Common myeloid progenitor, CD34-positive (primary cell): ENCODE results near the gene TPGS2.

Source experiments
- CTCF ChIA-PET: fragments of 350-600 bp; sonication (Branson Sonifier 250); formaldehyde crosslinking; loops from one replicate; lab custom pipeline; 2021; ENCODE audit warnings: antibody characterized with exemption; lab: Charles Lee
- POLR2A ChIA-PET: fragments of 350-600 bp; sonication (Branson Sonifier 250); formaldehyde crosslinking; loops from one replicate; lab custom pipeline; 2021; ENCODE audit warnings: antibody characterized with exemption; lab: Charles Lee
- DNase-seq, 3 donors: peaks; one replicate each; pipeline versions ENCODE4 v3.0.0 to v3.0.0-alpha.2; 2013
- H3K27ac ChIP-seq, 2 experiments: 1 replicate in 1 of 2; 2 replicates in 1 of 2; pipeline ENCODE4 v1.7.0; 2013; ENCODE audit warnings: inconsistent platforms in 2 of 2, low read length in 2 of 2, mild to moderate bottlenecking in 2 of 2, low read depth in 1 of 2, moderate library complexity in 1 of 2; ENCODE audit not compliant: severe bottlenecking in 2 of 2, insufficient read depth in 1 of 2, poor library complexity in 1 of 2
- H3K27me3 ChIP-seq, 5 experiments: replicated peaks in 2 of 5; 1 replicate in 3 of 5; 2 replicates in 2 of 5; pipeline versions ENCODE4 v1.6.1 to v1.7.0; 2013; ENCODE audit warnings: low read length in 4 of 5, mild to moderate bottlenecking in 2 of 5, moderate library complexity in 2 of 5, inconsistent platforms in 1 of 5; ENCODE audit not compliant: insufficient read depth in 5 of 5, control insufficient read depth in 4 of 5
- H3K36me3 ChIP-seq, 4 experiments: 1 replicate in 2 of 4; 2 replicates in 2 of 4; pipeline versions ENCODE4 v1.6.1 to v1.7.0; 2013; ENCODE audit warnings: low read length in 3 of 4, control low read depth in 1 of 4, mild to moderate bottlenecking in 1 of 4; ENCODE audit not compliant: control insufficient read depth in 4 of 4, insufficient read depth in 4 of 4
- H3K4me1 ChIP-seq, 4 experiments: 1 replicate in 3 of 4; 2 replicates in 1 of 4; pipeline versions ENCODE4 v1.6.1 to v1.7.1; 2013; ENCODE audit warnings: low read length in 3 of 4, mild to moderate bottlenecking in 3 of 4, control low read depth in 1 of 4, inconsistent platforms in 1 of 4, moderate library complexity in 1 of 4; ENCODE audit not compliant: control insufficient read depth in 4 of 4, insufficient read depth in 4 of 4; ENCODE audit errors: control extremely low read depth in 1 of 4
- H3K4me3 ChIP-seq, 7 experiments: 1 replicate in 4 of 7; 2 replicates in 3 of 7; pipeline versions ENCODE4 v1.5.1 to v1.7.0; 2013; ENCODE audit warnings: mild to moderate bottlenecking in 7 of 7, low read length in 6 of 7, moderate library complexity in 6 of 7, inconsistent platforms in 2 of 7, low read depth in 2 of 7, control low read depth in 1 of 7; ENCODE audit not compliant: insufficient read depth in 4 of 7, control insufficient read depth in 1 of 7; ENCODE audit errors: extremely low read depth in 1 of 7
- H3K9me3 ChIP-seq, 5 experiments: 1 replicate in 4 of 5; 2 replicates in 1 of 5; pipeline versions ENCODE4 v1.6.1 to v1.7.1; 2013; ENCODE audit warnings: low read length in 4 of 5, mild to moderate bottlenecking in 2 of 5, inconsistent platforms in 1 of 5, low read depth in 1 of 5, moderate library complexity in 1 of 5; ENCODE audit not compliant: control insufficient read depth in 4 of 5, insufficient read depth in 2 of 5; ENCODE audit errors: control extremely low read depth in 1 of 5
- WGBS: methylation state at CpG from one replicate; pipeline ENCODE4 v1.1.5; 2013; ENCODE audit not compliant: insufficient coverage; 5-methylcytosine and 5-hydroxymethylcytosine counted together

TPGS2 gene

DNA sequence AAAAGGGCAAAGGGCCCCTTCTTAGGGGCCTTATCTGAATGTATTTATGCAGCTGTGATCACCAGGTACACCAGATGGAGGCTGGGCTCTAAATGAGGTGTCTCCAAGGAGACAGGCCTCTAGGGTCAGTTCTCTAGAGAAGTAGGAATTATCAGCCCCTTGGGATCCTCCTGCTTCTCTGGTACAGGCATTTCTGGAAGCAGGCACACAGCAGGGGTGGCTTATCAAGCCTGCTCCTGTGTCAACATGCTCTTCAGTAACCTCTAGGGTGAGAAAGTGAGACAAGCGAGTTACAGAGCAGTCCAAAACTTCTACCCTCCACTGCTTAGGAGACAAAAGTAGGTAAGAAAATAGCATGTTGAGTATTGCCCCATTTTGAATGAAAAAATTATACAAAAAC, 13.8 kb downstream of the TPGS2 start:
- no peak overlapping the region for H3K27ac ChIP-seq
- H3K27me3 ChIP-seq = no peaks in the 10 kb centered on the region
- H3K36me3 ChIP-seq = peaks cover 19 to 81% (median 45%) of the 10 kb centered on the region in 4 experiments
- no peaks in the 10 kb centered on the region for H3K9me3 ChIP-seq
- DNase-seq = no peak
- ChIA-PET CTCF (interaction anchor here (1.0 kb wide), 1 partner anchor 127 kb away, joined by 3 read pairs; no protein-coding TSS in a partner anchor), POLR2A (no interaction called here)
- no peak overlapping the region for H3K4me3 ChIP-seq
- H3K4me1 ChIP-seq = no peaks in the 10 kb centered on the region
- WGBS = no CpG with 5 or more reads among the region's 1 CpG

DNA sequence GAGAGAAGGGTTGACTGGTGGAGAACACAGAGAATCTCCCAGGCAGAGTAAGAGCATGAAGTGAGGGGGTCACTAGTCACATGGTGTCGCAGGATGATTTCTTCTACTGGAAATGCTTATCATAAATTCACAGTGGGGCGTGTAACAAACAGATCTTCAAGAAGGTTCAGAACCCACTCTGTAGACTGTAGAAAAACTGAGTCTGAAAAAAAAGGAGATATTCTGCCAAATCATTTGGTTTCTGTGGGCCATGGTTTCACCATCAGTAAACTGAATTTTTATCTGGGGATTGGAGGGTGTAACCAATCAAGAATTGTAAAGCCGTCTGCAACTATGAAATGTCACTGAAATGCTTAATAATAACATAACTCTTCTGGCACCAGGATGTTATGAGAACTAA, 15.0 kb downstream of the TPGS2 start:
- H3K4me1 ChIP-seq = peaks cover 0 to 2% (median 0%) of the 10 kb centered on the region in 4 experiments
- peaks cover 17 to 74% (median 44%) of the 10 kb centered on the region in 4 experiments for H3K36me3 ChIP-seq
- DNase-seq = peak; percentile 11 to 63 (median 26)
- H3K9me3 ChIP-seq = no peaks in the 10 kb centered on the region
- ChIA-PET CTCF (interaction anchor here (0.9 kb wide), 1 partner anchor 328 kb away, joined by 3 read pairs; no protein-coding TSS in a partner anchor), POLR2A (no interaction called here)
- H3K27me3 ChIP-seq = no peaks in the 10 kb centered on the region
- H3K4me3 ChIP-seq = no peak overlapping the region
- WGBS = 88% methylated on average over 2 of the region's 3 CpGs
- H3K27ac ChIP-seq = no peak overlapping the region

DNA sequence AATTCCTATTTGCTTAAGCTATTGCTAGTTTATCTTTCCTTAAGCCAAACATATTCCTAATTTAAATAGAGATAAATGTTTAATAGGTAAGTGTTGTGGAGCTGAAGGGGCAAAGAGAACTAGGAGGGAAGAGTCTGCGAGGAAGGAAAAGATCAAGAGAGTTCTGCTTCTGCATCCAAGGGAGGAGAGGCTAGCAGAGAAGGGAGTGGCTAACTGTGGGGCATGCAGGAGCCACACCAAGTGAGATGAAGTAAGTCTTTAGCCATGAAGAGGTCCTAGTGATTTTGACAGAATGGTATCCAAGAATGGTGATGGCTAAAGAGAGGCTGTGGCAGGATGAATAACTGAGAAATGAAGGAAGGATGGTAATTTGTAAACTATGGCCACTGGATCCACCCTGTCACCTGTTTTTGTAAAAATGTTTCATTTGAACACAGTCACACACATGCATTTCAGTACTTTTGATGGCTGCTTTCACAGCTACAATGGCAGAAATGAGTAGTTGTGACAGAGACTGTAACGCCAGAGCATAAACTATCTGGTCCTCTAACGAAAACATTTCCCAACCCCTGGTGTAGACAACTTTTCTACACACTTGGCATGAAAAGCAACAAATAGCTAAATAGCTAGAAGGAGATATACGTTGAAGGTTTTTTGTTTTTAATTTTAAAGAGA, 15.6 kb downstream of the TPGS2 start:
- Histone ChIP-seq H3K4me1 (peaks cover 0 to 2% (median 0%) of the 10 kb centered on the region in 4 experiments), H3K9me3 (no peaks in the 10 kb centered on the region), H3K27ac (no peak overlapping the region), H3K36me3 (peaks cover 12 to 72% (median 40%) of the 10 kb centered on the region in 4 experiments), H3K27me3 (no peaks in the 10 kb centered on the region), H3K4me3 (no peak overlapping the region)
- CTCF ChIA-PET = interaction anchor here (0.9 to 1.1 kb wide), 3 partner anchors 13 to 327 kb away, joined by 3 read pairs; partner anchors contain the start of genes KIAA1328 and TPGS2
- POLR2A ChIA-PET = no interaction called here
- no peak for DNase-seq
- WGBS = 96% methylated on average over 3 of the region's 4 CpGs

DNA sequence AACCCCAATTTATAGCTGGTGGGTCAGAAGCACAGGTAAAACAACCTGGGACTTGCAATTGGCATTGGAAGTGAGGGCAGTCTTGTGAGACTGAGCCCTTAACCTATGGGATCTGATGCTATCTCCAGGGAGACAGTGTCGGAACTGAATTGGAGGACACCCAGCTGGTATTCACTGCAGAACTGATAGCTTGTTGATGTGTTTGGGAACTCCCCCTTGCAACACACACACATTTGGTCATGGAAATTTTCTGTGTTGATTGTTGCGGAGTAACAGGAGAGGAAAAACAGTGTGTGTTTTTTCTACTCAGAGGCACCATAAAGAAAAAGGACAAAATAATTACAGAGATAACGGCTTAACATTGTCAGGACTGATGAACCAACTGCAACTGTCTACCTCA, 16.1 kb downstream of the TPGS2 start:
- CTCF ChIA-PET = interaction anchor here (1.0 to 1.1 kb wide), 3 partner anchors 13 to 16 kb away, joined by 3 read pairs; partner anchors contain the start of genes KIAA1328 and TPGS2
- H3K36me3 ChIP-seq = peaks cover 14 to 71% (median 38%) of the 10 kb centered on the region in 4 experiments

DNA sequence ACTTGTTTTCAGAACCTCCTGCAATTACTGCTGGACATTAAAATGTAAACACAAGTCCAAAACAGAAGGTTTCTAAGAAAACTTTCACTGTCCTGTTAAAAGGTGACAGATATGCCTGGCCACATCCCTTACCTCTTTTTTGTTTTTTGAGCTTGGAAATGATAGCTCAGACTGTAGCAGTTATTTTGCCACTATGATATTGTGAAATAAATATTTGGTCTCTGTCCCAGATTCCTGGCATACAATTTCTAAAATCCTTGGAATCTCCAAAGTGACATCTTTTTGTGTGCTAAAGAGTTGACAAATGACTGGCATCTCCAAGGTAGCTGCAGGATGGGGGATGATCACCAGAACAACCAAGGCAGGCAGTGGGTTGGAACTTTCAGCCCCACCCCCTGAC, 16.8 kb downstream of the TPGS2 start:
- POLR2A ChIA-PET = no interaction called here
- Histone ChIP-seq H3K27me3 (no peaks in the 10 kb centered on the region), H3K27ac (no peak overlapping the region), H3K4me1 (peaks cover 0 to 2% (median 0%) of the 10 kb centered on the region in 4 experiments), H3K9me3 (no peaks in the 10 kb centered on the region), H3K4me3 (no peak overlapping the region), H3K36me3 (peaks cover 14 to 71% (median 37%) of the 10 kb centered on the region in 4 experiments)
- no peak for DNase-seq
- CTCF ChIA-PET = interaction anchor here (0.7 to 2.2 kb wide), 4 partner anchors 10 to 124 kb away, joined by 3 to 10 read pairs (median 4); partner anchors contain the start of genes KIAA1328 and TPGS2

More for the DNA sequence above, 16.1 kb downstream of the TPGS2 start:
- Histone ChIP-seq H3K27me3 (no peaks in the 10 kb centered on the region), H3K27ac (no peak overlapping the region), H3K4me1 (peaks cover 0 to 2% (median 0%) of the 10 kb centered on the region in 4 experiments), H3K9me3 (no peaks in the 10 kb centered on the region), H3K4me3 (no peak overlapping the region)
- POLR2A ChIA-PET = no interaction called here
- WGBS = no CpG with 5 or more reads among the region's 3 CpGs
- peak in 1 of 3 donors; percentile 6 for DNase-seq

DNA sequence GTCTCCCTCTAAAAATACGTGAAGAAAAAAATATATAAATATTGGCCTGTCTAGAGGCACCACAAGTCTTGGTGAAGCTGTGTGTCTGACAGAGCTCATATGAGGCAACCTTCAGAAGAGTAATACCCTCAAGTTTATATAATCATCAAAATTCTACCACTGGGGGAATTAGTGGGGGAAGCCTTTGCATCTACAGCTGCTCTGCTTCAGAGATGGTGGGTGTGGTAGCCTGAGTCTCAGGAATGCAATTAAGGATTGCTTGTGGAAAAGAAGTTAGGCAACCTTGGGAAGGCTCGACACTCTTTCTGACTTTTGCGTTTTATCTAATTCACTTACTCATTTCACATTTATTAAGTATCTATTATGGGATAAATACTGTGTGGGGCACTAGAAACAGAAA, 17.4 kb downstream of the TPGS2 start:
- Histone ChIP-seq H3K4me1 (peaks cover 0 to 2% (median 0%) of the 10 kb centered on the region in 4 experiments), H3K9me3 (no peaks in the 10 kb centered on the region), H3K27ac (no peak overlapping the region), H3K4me3 (no peak overlapping the region), H3K27me3 (no peaks in the 10 kb centered on the region), H3K36me3 (peaks cover 14 to 71% (median 37%) of the 10 kb centered on the region in 4 experiments)
- no peak for DNase-seq
- ChIA-PET POLR2A (no interaction called here), CTCF (interaction anchor here (0.6 to 2.2 kb wide), 5 partner anchors 14 to 123 kb away, joined by 3 to 10 read pairs (median 3); partner anchors contain the start of genes KIAA1328 and TPGS2)
- no CpG with 5 or more reads among the region's 3 CpGs for WGBS
